ENCODE results near the gene CLCNKB.

- no peak for TF ChIP-seq CTCF (IDR thresholded peaks at IDR 0.05; ENCODE audit: insufficient read depth, low read depth, low read length)
- no peak for TF ChIP-seq EZH2 (IDR thresholded peaks at IDR 0.05; ENCODE audit: insufficient read depth, low read length)
Measured at GRCh38 chr1:16070640-16071355, 27.2 kb downstream of the CLCNKB start.
